HepG2 (cell line): ENCODE data around the gene NYNRIN. TPM values are rescaled to one million over a fixed set of nuclear protein-coding genes. Genes with fewer than 3 reads are reported as not detected.

Source experiments
- ARNT ChIP-seq: fragments of 450-650 bp; IDR thresholded peaks from 2 replicates; pipeline ENCODE4 v1.6.1; 2017
- CBFB ChIP-seq: sonication (generic); formaldehyde crosslinking; IDR thresholded peaks from 2 replicates; pipeline ENCODE4 v1.4.0; 2020; ENCODE audit warnings: missing genetic modification reagents
- FOXA3 ChIP-seq: IDR thresholded peaks from 2 replicates; pipeline ENCODE4 v1.6.1; 2016; ENCODE audit warnings: missing genetic modification reagents, missing compliant biosample characterization
- HNRNPLL ChIP-seq: fragments of 200-400 bp; formaldehyde crosslinking; IDR thresholded peaks from 2 replicates; pipeline ENCODE4 v1.6.1; 2017; ENCODE audit warnings: mild to moderate bottlenecking, low read depth, low read length; ENCODE audit not compliant: poor library complexity, severe bottlenecking
- HOXA7 ChIP-seq: sonication (generic); formaldehyde crosslinking; IDR thresholded peaks from 2 replicates; pipeline ENCODE4 v1.8.1; 2022; ENCODE audit warnings: mild to moderate bottlenecking, missing genetic modification reagents, moderate library complexity
- IRF9 ChIP-seq: sonication (generic); formaldehyde crosslinking; IDR thresholded peaks from 2 replicates; pipeline ENCODE4 v1.8.0; 2022; ENCODE audit warnings: missing genetic modification reagents, mild to moderate bottlenecking, borderline replicate concordance
- JDP2 ChIP-seq: sonication (generic); formaldehyde crosslinking; IDR thresholded peaks from 2 replicates; pipeline ENCODE4 v1.8.1; 2022; ENCODE audit warnings: missing genetic modification reagents, borderline replicate concordance
- LCORL ChIP-seq, 2 experiments: fragments of 450-650 bp in 1 of 2; sonication (generic) in 1 of 2; formaldehyde crosslinking in 1 of 2; IDR thresholded peaks; 2 replicates each; pipeline versions ENCODE4 v1.5.0 to v1.6.1; 2017 to 2020; ENCODE audit warnings: antibody characterized with exemption in 1 of 2, missing genetic modification reagents in 1 of 2
- MAFK ChIP-seq, 2 experiments: IDR thresholded peaks in 1 of 2; conservative IDR thresholded peaks in 1 of 2; 2 replicates each; pipeline ENCODE4 v1.6.1; 2011; ENCODE audit warnings: improper control_type of control experiment in 2 of 2, low read length in 2 of 2
- MAZ ChIP-seq, 2 experiments: sonication (generic) in 1 of 2; formaldehyde crosslinking in 1 of 2; IDR thresholded peaks; 2 replicates each; pipeline versions ENCODE4 v1.5.0 to v1.6.1; 2012 to 2020; ENCODE audit warnings: low read depth in 2 of 2, mild to moderate bottlenecking in 2 of 2, borderline replicate concordance in 1 of 2, improper control_type of control experiment in 1 of 2, low read length in 1 of 2, missing genetic modification reagents in 1 of 2, moderate library complexity in 1 of 2
- MIXL1 ChIP-seq: IDR thresholded peaks from 2 replicates; pipeline ENCODE4 v1.6.1; 2016
- PAX8 ChIP-seq: sonication (generic); formaldehyde crosslinking; IDR thresholded peaks from 2 replicates; pipeline ENCODE4 v1.8.0; 2022; ENCODE audit warnings: mild to moderate bottlenecking, missing genetic modification reagents, borderline replicate concordance
- PLRG1 ChIP-seq: fragments of 450-650 bp; conservative IDR thresholded peaks from 2 replicates; pipeline ENCODE4 v1.6.1; 2016
- POLR2A ChIP-seq, 2 experiments: IDR thresholded peaks; 2 replicates each; pipeline ENCODE4 v1.6.1; 2011; ENCODE audit warnings: low read depth in 2 of 2, low read length in 2 of 2, mild to moderate bottlenecking in 1 of 2, moderate library complexity in 1 of 2; ENCODE audit not compliant: insufficient read depth in 1 of 2
- RORA ChIP-seq: sonication (generic); formaldehyde crosslinking; IDR thresholded peaks from 2 replicates; pipeline ENCODE4 v1.5.0; 2020; ENCODE audit warnings: mild to moderate bottlenecking, missing genetic modification reagents, moderate library complexity
- SETDB1 ChIP-seq: sonication (generic); formaldehyde crosslinking; IDR thresholded peaks from 2 replicates; pipeline ENCODE4 v1.5.1; 2020; ENCODE audit warnings: missing genetic modification reagents, mild to moderate bottlenecking, borderline replicate concordance
- SMYD3 ChIP-seq: sonication (generic); formaldehyde crosslinking; IDR thresholded peaks from 2 replicates; pipeline ENCODE4 v1.8.1; 2023; ENCODE audit warnings: mild to moderate bottlenecking, missing genetic modification reagents
- TBL1XR1 ChIP-seq: fragments of 150-350 bp; IDR thresholded peaks from 2 replicates; pipeline ENCODE4 v1.6.1; 2014; ENCODE audit warnings: borderline replicate concordance, low read length; ENCODE audit not compliant: partially characterized antibody
- TEAD2 ChIP-seq: sonication (generic); formaldehyde crosslinking; IDR thresholded peaks from 2 replicates; pipeline ENCODE4 v1.9.0; 2021; ENCODE audit warnings: missing genetic modification reagents
- U2AF1 ChIP-seq: fragments of 200-400 bp; formaldehyde crosslinking; optimal IDR thresholded peaks from 2 replicates; pipeline ENCODE3; 2017; ENCODE audit warnings: mild to moderate bottlenecking, low read depth, low read length
- ZMYM4 ChIP-seq: sonication (generic); formaldehyde crosslinking; IDR thresholded peaks from 2 replicates; pipeline ENCODE4 v1.8.1; 2023; ENCODE audit warnings: mild to moderate bottlenecking, missing genetic modification reagents
- ZNF17 ChIP-seq: sonication (generic); formaldehyde crosslinking; IDR thresholded peaks from 2 replicates; pipeline ENCODE4 v1.5.0; 2020; ENCODE audit warnings: mild to moderate bottlenecking, missing genetic modification reagents
- ZNF205 ChIP-seq: IDR thresholded peaks from 2 replicates; pipeline ENCODE4 v1.6.1; 2018; ENCODE audit warnings: missing biosample characterization, missing genetic modification reagents
- ZNF343 ChIP-seq: sonication (generic); formaldehyde crosslinking; IDR thresholded peaks from 2 replicates; pipeline ENCODE4 v1.4.0; 2020; ENCODE audit warnings: mild to moderate bottlenecking, missing genetic modification reagents
- ZNF549 ChIP-seq: sonication (generic); formaldehyde crosslinking; IDR thresholded peaks from 2 replicates; pipeline ENCODE4 v1.5.0; 2020; ENCODE audit warnings: missing genetic modification reagents
- ZNF644 ChIP-seq: IDR thresholded peaks from 2 replicates; pipeline ENCODE4 v1.6.1; 2016; ENCODE audit warnings: low read depth
- polyA plus RNA-seq, 8 experiments: library from polyadenylated mRNA; depleted of rRNA in 3 of 8; stranded (reverse) in 7 of 8; unstranded in 1 of 8; fragments of >200 nt; fragmentation: Illumina TruSeq in 4 of 8; extraction: Trizol in 4 of 8; gene quantifications; 2 replicates each; pipeline versions ENCODE4 v1.2.1 to v1.2.3, GENCODE V29; 2011 to 2016; ENCODE audit warnings: low read depth in 4 of 8, missing spikeins in 1 of 8, mixed read lengths in 1 of 8; ENCODE audit not compliant: insufficient read depth in 1 of 8
- total RNA-seq, 5 experiments: library from RNA; depleted of rRNA; stranded (reverse); fragments of >200 nt; fragmentation: Illumina TruSeq; extraction: Trizol; gene quantifications; 2 replicates each; pipeline ENCODE4 v1.2.3, GENCODE V29; 2016; ENCODE audit warnings: low read depth in 1 of 5
- TF ChIP-seq, protein P1 (sequence below): sonication (generic); formaldehyde crosslinking; conservative IDR thresholded peaks from 2 replicates; pipeline ENCODE4 v1.4.0; 2020; ENCODE audit warnings: missing genetic modification reagents
- TF ChIP-seq, protein P2 (sequence below): sonication (generic); formaldehyde crosslinking; IDR thresholded peaks from 2 replicates; pipeline ENCODE4 v1.5.1; 2020; ENCODE audit warnings: missing genetic modification reagents, mild to moderate bottlenecking, borderline replicate concordance

Gene NYNRIN
- total and polyA plus RNA-seq, 2 of the 13 experiments (the other 11 are each of a cell fraction or from before 2014, with no cell fraction given) = 0.63 to 1.1 TPM

- TF ChIP-seq IRF9 (CRISPR knock-in tag) (no peak; the same call in 1 of the 2 replicates), ZNF644 (CRISPR knock-in tag) (no peak), ARNT (no peak), PLRG1 (no peak), MAZ (IDR thresholded peaks at IDR 0.05; ENCODE audit: borderline replicate concordance, low read depth, low read length) (no peak), MAZ (CRISPR knock-in tag; IDR thresholded peaks at IDR 0.05; ENCODE audit: low read depth) (peak; percentile 39; the same call in 1 of the 2 replicates), ZNF205 (CRISPR knock-in tag) (no peak), ZMYM4 (CRISPR knock-in tag) (peak; percentile 51; the same call in 1 of the 2 replicates), LCORL (IDR thresholded peaks at IDR 0.05) (no peak), LCORL (CRISPR knock-in tag; IDR thresholded peaks at IDR 0.05) (peak; percentile 49; the same call in 1 of the 2 replicates), ZNF17 (CRISPR knock-in tag) (no peak), HOXA7 (CRISPR knock-in tag) (0 out of 2 replicates have a peak, but pooled peaks have one; percentile 27), CBFB (CRISPR knock-in tag) (no peak), SMYD3 (CRISPR knock-in tag) (no peak), ZNF343 (CRISPR knock-in tag) (peak; percentile 52; the same call in 1 of the 2 replicates), JDP2 (no peak), TBL1XR1 (no peak), MIXL1 (CRISPR knock-in tag) (no peak), PAX8 (no peak; the same call in 1 of the 2 replicates), HNRNPLL (no peak), U2AF1 (no peak), RORA (no peak), POLR2A (IDR thresholded peaks at IDR 0.05; ENCODE audit: insufficient read depth in 1 of 2, low read depth in 2 of 2, low read length in 2 of 2) (no peak), TEAD2 (CRISPR knock-in tag) (no peak), ZNF549 (CRISPR knock-in tag) (no peak), MAFK (conservative IDR thresholded peaks at IDR 0.05 in 1 of 2, IDR thresholded peaks at IDR 0.05 in 1 of 2; ENCODE audit: low read length in 2 of 2) (no peak), SETDB1 (CRISPR knock-in tag) (no peak), FOXA3 (CRISPR knock-in tag) (no peak)
- TF ChIP-seq, protein P1, sequence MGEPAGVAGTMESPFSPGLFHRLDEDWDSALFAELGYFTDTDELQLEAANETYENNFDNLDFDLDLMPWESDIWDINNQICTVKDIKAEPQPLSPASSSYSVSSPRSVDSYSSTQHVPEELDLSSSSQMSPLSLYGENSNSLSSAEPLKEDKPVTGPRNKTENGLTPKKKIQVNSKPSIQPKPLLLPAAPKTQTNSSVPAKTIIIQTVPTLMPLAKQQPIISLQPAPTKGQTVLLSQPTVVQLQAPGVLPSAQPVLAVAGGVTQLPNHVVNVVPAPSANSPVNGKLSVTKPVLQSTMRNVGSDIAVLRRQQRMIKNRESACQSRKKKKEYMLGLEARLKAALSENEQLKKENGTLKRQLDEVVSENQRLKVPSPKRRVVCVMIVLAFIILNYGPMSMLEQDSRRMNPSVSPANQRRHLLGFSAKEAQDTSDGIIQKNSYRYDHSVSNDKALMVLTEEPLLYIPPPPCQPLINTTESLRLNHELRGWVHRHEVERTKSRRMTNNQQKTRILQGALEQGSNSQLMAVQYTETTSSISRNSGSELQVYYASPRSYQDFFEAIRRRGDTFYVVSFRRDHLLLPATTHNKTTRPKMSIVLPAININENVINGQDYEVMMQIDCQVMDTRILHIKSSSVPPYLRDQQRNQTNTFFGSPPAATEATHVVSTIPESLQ (CRISPR knock-in tag) = no peak
- TF ChIP-seq, protein P2, sequence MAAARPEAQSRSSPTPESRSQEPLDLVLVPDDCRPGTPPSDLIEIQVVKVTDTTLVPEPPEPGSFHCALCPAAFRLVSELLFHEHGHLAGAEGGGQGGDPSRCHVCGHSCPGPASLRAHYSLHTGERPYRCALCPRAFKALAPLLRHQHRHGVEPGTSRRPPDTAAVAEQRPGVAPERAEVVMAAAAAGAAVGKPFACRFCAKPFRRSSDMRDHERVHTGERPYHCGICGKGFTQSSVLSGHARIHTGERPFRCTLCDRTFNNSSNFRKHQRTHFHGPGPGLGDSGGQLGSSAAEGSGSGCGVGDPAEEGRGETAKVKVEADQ = no peak
Observed at GRCh38 chr14:24398653-24399446, at the start of gene NYNRIN (continued).
